ENCODE measurements around the gene RNU2-63P.
A peak's percentile ranks its signal among the peaks of the same experiment; 100 is the strongest.
"Not testable (repeated sequence)": the region's sequence is repeated elsewhere in the genome, so short reads cannot be mapped to it uniquely, and the experiment has no call there.

The RNU2-63P gene

GRCh38 chr2:88027697-88028389 is 11.5 kb upstream of the RNU2-63P start:
- ATAC-seq = peak; percentile 61 to 63

- ATAC-seq = no peak
Measured at GRCh38 chr2:88024509-88024908, 8.2 kb upstream of the RNU2-63P start.

- no peak for ATAC-seq
Measured at GRCh38 chr2:88022669-88022921, 6.2 kb upstream of the RNU2-63P start.

GRCh38 chr2:88019985-88020384 is 3.6 kb upstream of the RNU2-63P start:
- no peak for ATAC-seq

GRCh38 chr2:88018909-88019308 is 2.6 kb upstream of the RNU2-63P start:
- ATAC-seq = no peak

- not testable (repeated sequence) for ATAC-seq
Measured at GRCh38 chr2:88018077-88018805, 1.9 kb upstream of the RNU2-63P start.

- ATAC-seq = not testable (repeated sequence)
Measured at GRCh38 chr2:88017780-88018038, 1.4 kb upstream of the RNU2-63P start.

- ATAC-seq = peak; percentile 50 to 57
Measured at GRCh38 chr2:88016960-88017779, 823 bp upstream of the RNU2-63P start.

GRCh38 chr2:88011011-88011410 is 5.3 kb downstream of the RNU2-63P start:
- no peak for ATAC-seq

GRCh38 chr2:88010136-88010535 is 6.2 kb downstream of the RNU2-63P start:
- no peak for ATAC-seq

GRCh38 chr2:88006912-88007439 is 9.4 kb downstream of the RNU2-63P start:
- ATAC-seq = no peak

- no peak for ATAC-seq
Measured at GRCh38 chr2:88005776-88006175, 10.6 kb downstream of the RNU2-63P start.

- ATAC-seq = no peak
Measured at GRCh38 chr2:88003074-88003755, 13.1 kb downstream of the RNU2-63P start.

- no peak for ATAC-seq
Measured at GRCh38 chr2:88002359-88002707, 14.0 kb downstream of the RNU2-63P start.

GRCh38 chr2:88000474-88000873 is 15.9 kb downstream of the RNU2-63P start:
- ATAC-seq = not testable (repeated sequence)

GRCh38 chr2:87996570-87996969 is 19.8 kb downstream of the RNU2-63P start:
- no peak for ATAC-seq

- ATAC-seq = no peak
Measured at GRCh38 chr2:87995756-87996155, 20.6 kb downstream of the RNU2-63P start.

GRCh38 chr2:87994304-87994850 is 22.0 kb downstream of the RNU2-63P start:
- ATAC-seq = not testable (repeated sequence)

- not testable (repeated sequence) for ATAC-seq
Measured at GRCh38 chr2:87992569-87992968, 23.8 kb downstream of the RNU2-63P start.

GRCh38 chr2:87987473-87987872 is 28.9 kb downstream of the RNU2-63P start:
- ATAC-seq = not testable (repeated sequence)

GRCh38 chr2:87985902-87986301 is 30.4 kb downstream of the RNU2-63P start:
- ATAC-seq = not testable (repeated sequence)

GRCh38 chr2:87981182-87981581 is 35.2 kb downstream of the RNU2-63P start:
- ATAC-seq = not testable (repeated sequence)

GRCh38 chr2:87972385-87972784 is 44.0 kb downstream of the RNU2-63P start:
- peak in 1 of 2 donors; percentile 24 for ATAC-seq

All from activated CD4-positive, CD25-positive, alpha-beta regulatory T cell treated with anti-CD3 and anti-CD28 coated beads, Interleukin-2, amount 50 U/mL, for 24 hours (primary cell).